Sciatic nerve (tissue), 2 donors: ENCODE measurements around the gene RASAL2. TPM values are rescaled to one million over a fixed set of nuclear protein-coding genes. Genes with fewer than 3 reads are reported as not detected.
"Not testable (repeated sequence)": the region's sequence is repeated elsewhere in the genome, so short reads cannot be mapped to it uniquely, and the experiment has no call there.

Experiments used
- ATAC-seq: fragments of 200-7000 bp; cut with Tn5 transposase; one replicate; pipeline ENCODE4 v1.9.1; 2020; ENCODE audit warnings: mild to moderate bottlenecking, moderate library complexity
- DNase-seq: peaks from one replicate; pipeline ENCODE4 v3.0.0-alpha.2; 2020; ENCODE audit warnings: low spot score
- intact Hi-C: fragments of 100-400 bp; cut with DNase I; formaldehyde crosslinking; loops from one replicate; pipeline ENCODE4 v1.14.2; 2022
- total RNA-seq: library from RNA; stranded (reverse); fragmentation: NEBNext Ultra II Directional; extraction: Animal tissue kit (Norgen Biotek cat#: 25700); gene quantifications from one replicate; pipeline ENCODE4 v1.2.1, GENCODE V29; 2021
- donor health status: DM: no; HTN: no; CAD: no.
- donor health status: DM: no; HTN: no; CAD: no.

Gene RASAL2
- total RNA-seq, 1 donor from 2014 or later = 42.6 TPM

DNA sequence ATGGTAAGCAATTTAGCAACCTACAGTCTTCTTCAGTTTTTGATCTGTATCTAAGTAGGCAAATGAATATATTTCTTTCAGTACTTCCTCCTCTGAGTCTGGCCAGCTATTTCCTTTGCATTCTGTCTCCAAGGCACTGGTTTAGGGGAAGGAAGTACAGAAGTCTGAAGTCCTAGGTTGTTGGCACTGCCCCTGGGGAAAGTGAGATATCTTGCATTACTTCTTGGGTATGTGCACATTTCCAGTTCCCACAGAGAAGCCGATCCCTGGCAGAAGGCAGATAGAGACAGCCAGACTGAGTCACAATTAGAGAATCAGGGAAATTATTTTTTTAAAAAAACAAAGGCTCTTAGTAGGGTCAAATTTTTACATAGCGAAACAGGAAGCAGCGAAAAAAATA, 98.8 kb downstream of the RASAL2 start:
- DNase-seq (no peak), ATAC-seq (peak; percentile 72)
- intact Hi-C loops = no loop called here

DNA sequence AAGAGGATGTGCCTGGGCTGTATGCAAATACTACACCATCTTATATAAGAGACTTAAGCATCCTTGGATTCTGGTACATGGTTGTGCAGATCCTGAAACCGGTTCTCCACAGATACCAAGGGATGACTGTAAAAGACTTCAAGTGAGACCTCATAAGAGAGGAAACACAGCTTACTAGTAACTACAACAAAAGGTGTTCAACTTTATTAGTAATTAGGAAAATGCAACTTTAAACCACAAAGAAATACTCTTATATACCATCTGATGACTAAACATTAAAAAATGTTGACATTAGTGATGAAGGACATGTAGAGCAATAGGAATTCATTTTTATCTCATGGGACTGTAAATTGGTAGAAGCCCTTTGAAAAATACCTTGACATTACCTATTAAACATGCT, 102.7 kb downstream of the RASAL2 start:
- intact Hi-C loops = no loop called here

DNA sequence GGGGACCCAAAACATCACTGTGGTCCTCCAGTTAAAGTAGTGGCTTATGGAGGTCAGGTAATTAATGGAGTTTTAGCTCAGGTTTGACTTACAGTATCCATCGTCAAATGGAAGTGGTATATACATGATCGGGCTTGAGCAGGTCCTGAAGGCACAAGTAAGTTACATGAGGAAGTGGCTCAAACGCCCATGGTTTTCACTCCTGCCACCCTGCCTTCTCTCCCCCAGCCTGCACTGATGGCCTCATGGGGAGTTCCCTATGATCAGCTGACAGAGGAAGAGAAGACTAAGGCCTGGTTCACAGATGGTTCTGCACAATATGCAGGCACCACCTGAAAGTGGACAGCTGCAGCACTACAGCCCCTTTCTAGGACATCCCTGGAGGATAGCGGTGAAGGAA, 108.2 kb downstream of the RASAL2 start:
- ATAC-seq, DNase-seq, intact Hi-C loops: not testable (repeated sequence)

More for the DNA sequence above, 102.7 kb downstream of the RASAL2 start:
- no peak for DNase-seq
- no peak for ATAC-seq

DNA sequence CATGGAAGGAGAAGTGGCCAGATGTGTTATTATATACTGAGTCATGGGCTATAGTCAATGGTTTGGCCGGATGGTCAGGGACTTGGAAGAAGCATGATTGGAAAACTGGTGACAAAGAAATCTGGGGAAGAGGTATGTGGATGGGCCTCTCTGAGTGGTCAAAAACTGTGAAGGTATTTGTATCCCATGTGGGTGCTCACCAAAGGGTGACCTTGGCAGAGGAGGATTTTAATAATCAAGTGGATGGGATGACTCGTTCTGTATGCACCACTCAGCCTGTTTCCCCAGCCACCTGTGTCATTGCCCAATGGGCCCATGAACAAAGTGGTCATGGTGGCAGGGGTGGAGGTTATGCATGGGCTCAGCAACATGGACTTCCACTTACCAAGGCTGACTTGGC, 108.6 kb downstream of the RASAL2 start:
- intact Hi-C loops, ATAC-seq, DNase-seq: not testable (repeated sequence)

DNA sequence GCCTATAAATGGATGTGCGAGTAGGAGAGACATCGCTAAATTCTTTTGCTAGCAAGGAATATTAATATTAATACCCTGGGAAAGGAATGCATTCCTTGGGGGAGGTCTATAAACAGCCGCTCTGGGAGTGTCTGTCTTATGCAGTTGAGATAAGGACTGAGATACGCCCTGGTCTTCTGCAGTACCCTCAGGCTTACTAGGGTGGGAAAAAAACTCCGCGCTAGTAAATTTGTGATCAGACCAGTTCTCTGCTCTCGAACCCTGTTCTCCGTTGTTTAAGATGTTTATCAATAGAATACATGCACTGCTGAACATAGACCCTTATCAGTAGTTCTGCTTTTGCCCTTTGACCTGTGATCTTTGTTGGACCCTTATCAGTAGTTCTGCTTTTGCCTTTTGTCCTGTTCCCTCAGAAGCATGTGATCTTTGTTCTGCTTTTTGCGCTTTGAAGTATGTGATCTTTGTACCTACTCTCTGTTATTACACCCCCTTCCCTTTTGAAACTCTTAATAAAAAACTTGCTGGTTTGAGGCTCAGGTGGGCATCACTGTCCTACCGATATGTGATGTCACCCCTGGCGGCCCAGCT, 114.5 kb downstream of the RASAL2 start:
- DNase-seq, ATAC-seq, intact Hi-C loops: not testable (repeated sequence)

DNA sequence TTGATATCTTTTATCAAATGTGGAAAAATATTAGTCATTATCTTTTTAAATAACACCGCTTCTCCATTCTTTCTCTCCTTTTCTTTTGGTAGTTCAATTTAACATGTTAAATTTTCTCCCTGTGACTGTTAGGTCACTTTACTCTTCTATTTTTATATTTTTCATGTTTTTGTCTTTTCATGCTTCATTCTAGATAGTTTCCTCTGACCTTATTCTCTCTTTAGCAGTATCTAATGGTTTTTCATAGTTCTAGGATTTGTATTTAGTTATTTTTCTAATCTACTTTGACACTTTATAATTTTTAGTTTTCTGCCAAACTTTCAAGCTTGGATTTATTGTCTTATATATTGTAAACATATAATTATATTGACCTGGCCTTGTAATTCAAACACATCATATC, 116.0 kb downstream of the RASAL2 start:
- intact Hi-C loops = no loop called here

DNA sequence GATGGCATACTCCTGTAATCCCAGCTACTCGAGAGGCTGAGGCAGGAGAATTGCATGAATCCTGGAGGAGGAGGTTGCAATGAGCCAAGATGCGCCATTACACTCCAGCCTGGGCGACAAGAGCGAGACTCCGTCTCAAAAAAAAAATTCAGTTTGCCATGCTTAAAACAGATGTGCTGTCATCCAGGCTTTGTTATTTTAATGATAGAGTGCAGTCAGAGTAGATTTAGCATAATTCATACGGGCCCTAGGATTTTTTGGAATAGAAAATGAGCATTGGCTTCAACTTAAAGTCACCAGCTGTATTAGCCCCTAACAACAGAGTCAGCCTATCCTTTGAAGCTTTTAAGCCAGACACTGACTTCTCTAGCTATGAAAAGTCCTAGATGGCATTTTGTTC, 124.6 kb downstream of the RASAL2 start:
- intact Hi-C loops = no loop called here
- ATAC-seq (no peak), DNase-seq (no peak)

More for the DNA sequence above, 116.0 kb downstream of the RASAL2 start:
- ATAC-seq (no peak), DNase-seq (no peak)

DNA sequence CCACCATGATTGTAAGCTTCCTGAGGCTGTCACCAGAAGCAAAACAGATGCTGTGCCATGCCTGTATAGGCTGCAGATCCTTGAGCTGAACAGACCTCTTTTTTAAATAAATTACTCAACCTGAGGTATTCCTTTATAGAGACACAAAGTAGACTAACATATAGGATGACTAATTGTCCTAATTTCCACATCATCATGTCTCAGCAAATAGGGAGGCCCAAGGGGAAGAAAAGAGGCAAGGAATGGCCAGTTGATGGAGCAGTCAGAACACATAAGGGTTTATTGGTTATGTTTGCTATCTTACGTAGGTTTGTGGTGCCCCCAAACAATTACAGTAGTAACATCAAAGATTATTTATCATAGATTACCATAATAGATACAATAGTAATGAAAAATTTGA, 126.2 kb downstream of the RASAL2 start:
- ATAC-seq = no peak
- intact Hi-C loops = no loop called here

DNA sequence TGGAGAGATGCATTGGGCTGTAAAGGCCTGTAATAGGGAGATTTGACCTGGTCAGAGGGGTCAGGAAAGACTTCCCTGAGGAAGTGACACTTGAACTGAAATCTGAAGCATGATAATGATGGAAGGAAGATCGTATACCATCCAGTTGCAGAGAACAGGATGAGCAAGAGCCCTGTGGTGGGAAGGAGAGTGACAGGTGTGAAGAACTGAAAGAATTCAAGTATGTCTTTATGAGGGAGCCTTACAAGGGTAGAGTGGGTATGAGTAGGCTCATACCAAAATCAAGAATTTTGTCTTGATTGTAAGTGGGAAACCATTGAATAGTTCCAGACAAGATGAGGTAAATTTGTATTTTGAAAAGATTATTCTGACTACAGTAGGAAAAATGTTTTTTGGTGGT, 129.4 kb downstream of the RASAL2 start:
- DNase-seq = no peak
- intact Hi-C loops = no loop called here
- ATAC-seq = no peak

More for the DNA sequence above, 126.2 kb downstream of the RASAL2 start:
- DNase-seq = no peak

DNA sequence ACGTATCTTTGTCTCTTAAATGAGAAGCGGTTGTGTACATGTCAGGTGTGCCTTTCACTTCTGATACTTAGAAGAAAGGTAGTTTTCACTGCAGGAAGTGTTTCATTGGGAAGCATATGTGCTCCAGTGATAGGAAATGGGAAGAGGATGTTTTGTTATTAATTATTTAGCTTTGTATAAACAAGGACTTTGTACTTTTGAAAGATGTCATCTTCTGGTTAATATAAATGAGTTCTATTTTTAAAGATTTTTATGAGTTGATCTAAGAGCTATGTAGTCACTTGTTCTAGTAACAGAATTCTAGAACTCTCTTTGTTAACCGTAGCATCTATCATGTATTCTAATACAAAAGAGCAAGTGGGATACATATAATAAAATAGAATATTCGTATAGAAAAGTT, 130.5 kb downstream of the RASAL2 start:
- ATAC-seq = no peak
- DNase-seq = no peak
- intact Hi-C loops = no loop called here

DNA sequence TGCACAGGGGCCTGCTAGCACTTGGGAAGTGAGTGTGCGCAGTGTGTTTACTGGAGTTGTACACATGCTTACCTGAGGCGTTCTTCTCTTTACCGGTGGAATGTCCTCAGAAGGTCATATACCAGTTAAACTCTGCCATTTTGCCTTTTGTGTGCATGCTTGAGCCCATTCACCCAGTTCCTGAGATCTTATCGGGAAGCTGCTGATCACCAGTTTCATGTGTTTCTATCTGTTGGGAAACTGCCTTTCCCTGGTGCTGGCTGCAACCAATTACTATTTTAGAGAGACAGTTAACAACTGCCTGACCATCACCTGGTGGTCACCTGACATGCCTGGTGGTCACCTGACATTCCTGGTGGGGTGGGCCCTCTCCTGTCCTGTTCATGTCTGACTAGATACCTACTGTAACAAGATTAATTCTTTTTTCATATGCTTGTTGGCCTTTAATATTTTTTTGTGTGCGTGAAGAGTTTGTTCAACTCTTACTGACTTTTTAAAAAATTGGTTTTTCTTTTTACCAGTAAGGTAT, 137.0 kb downstream of the RASAL2 start:
- no peak for DNase-seq
- ATAC-seq = no peak
- intact Hi-C loops = no loop called here

DNA sequence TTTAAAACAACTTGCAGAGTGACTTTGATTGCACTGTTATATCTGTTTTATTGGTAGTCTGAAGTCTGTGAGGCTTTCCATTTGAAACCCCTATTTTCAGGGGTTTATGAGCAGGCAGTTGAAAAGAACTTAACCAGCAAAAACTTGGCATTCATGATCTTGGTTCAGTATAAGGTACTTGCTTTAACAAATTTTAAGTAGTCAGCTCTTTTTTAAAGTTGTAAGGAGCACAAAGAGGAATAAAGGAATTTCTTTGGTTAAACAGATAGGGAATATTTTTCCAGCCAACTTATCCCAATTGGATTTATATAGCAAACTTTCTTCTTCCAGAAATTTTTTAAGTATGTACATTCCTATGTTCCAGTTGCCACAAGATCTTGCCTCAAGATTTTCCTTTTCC, 138.2 kb downstream of the RASAL2 start:
- no peak for ATAC-seq
- intact Hi-C loops = no loop called here
- no peak for DNase-seq

DNA sequence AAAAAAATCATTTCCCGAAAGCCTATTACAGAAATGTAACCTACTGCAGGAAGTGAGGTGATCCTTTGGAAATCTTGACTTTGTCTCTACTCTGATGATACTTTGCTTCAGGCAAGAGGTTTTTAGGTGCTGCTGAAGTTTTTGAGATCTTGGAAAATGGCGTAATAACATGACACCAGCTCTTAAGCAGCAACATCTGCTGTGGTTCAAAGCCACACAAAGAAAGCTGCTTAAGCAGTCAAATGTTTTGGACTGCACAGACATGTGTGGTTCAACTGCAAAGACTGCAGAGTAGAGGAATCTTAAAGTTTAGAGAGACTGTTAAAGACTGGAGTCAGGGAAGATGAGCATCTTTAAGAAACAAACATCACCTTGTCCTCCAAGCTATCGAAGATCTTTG, 139.0 kb downstream of the RASAL2 start:
- intact Hi-C loops = no loop called here
- DNase-seq = no peak
- ATAC-seq = no peak

DNA sequence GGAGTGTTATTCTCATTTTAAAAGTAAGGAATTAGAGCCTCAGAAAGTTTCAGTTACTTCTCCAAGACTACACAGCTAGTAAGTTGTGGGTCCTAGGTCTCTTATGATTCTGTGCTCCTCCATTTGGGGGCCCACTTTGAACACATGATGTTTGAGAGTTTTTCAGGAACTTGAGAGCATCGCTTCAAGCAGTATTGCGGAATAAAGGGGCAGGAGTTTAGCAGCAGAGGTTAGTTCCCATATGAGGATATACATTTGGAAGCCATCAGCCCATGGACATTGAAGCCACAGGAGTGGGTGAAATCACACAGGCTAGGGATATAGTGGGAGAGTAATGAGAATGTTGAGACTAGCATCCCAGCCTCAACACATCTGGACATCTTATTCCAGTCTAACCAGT, 143.2 kb downstream of the RASAL2 start:
- DNase-seq (no peak), ATAC-seq (no peak)
- intact Hi-C loops = no loop called here

DNA sequence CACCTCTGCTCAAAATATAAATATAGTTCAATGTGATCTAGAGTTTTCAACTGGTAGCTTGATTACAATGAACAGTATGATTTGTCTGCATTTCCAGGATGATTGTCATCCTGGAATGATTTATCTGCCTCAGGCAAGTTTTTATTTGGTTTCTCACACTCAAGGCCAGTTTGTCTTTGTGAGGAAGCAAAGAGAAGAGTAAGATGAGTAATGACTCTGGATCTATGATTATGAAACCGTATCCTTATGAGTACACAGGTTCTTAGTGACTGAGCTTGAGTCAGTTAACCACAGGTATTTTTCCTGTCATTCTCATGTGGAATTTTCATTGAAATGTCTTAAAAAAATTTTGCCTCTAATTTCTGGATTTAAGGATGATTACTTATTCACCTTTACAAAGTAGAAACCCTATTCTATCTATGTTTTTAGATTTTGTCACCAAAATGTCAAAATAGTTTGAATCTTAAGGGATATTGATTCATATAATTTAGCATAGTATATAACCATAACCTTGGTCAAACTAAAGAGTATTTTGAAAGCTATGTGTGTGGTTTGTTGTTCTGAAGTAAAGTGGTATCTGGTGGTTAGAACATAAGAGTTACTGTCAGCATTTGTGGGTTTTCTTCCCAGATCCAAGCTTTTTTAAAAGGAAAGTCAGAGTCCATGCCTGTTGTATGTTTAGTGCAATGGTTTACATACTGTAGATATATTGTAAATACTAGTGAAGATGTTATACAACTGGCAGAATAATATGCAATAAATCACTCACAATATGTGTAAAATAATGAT, 145.0 kb downstream of the RASAL2 start:
- intact Hi-C loops = no loop called here
- ATAC-seq (no peak), DNase-seq (no peak)

DNA sequence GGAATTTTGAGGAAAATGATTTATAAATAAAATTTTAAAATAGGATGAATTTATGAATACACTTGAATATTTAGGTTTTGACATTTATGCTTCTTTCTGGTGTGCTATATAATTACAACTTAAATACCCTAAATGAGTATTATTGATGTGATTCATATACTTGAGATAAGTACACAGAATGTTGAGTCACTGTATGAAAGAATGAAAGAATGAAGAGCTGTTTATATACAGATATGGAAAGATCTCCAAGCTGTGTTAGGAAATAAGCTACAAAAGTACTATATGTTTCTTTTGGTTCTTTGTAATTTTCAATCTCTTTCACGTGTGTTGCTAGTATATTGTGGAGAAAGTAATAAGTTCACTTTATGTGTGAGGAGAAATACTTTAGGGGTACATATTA, 147.2 kb downstream of the RASAL2 start:
- no peak for ATAC-seq
- intact Hi-C loops = no loop called here
- DNase-seq = no peak

DNA sequence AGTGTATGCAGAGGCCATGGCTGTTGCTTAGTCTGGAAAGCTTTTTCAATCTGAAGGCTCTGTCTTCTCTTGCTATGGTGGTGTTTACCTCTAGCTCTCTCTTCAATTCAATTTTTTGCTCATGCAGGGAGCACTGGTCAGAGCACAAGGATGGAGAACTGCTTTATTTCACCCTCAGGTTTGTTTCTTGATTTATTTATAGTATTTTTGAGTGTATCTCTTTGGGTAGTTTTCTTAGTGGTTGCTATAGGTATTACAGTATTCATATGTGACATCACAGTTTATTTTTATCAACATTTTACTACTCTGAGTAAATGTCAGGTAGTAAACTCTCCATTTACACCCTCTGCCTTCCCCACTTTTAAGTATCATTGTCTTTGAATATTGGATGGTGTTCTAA, 147.9 kb downstream of the RASAL2 start:
- no peak for DNase-seq
- ATAC-seq = no peak
- intact Hi-C loops = no loop called here

DNA sequence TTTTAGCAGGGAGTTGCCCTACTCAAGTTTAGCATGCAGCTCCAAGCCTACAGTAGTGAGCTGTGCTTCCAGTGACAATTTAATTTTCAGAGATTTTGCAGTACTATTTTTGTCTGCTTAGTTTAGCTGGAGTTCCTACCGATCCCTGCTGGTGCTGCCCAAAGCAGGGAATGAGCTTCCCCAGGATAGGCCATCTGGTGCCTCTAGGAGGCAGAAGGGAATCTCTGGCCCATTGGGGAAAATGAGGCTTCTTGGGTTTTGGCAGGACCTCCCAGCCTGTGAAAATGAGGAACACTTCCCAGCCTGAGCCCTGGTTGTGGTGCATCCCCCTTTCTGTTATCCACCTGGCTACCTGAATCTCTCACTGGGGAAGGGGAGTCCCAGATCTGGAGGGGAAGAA, 149.2 kb downstream of the RASAL2 start:
- no peak for DNase-seq

DNA sequence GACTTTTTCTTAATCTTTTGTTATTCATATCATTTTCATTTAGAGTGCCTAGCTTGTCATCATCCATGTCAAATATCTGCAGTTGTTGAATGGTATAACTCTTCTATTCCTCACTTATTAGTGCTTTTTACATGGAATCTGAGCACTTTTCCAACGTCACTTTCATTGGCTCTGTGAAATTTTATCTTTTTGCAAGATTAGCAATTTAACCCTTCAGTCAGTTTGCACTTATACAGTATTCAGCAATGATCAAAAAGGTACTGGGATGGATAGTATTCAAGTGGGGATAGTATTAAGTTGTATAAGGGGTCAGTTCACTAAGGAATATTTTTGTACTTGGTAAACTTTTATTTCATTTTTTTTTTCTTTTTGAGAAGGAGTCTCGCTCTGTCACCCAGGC, 150.0 kb downstream of the RASAL2 start:
- no peak for ATAC-seq
- intact Hi-C loops = no loop called here
- DNase-seq = no peak

More for the DNA sequence above, 149.2 kb downstream of the RASAL2 start:
- no peak for ATAC-seq
- intact Hi-C loops = no loop called here

DNA sequence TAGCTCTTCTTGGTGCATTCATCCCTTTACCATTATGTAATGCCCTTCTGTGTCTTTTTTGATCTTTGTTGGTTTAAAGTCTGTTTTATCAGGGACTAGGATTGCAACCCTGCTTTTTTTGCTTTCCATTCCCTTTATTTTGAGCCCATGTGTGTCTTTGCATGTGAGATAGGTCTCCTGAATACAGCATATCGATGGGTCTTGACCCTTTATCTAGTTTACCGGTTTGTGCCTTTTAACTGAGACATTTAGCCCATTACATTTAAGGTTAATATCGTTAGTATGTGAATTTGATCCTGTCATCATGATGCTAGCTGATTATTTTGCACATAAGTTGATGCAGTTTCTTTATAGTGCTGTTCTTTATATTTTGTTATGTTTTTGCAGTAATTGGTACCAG, 154.4 kb downstream of the RASAL2 start:
- intact Hi-C loops, ATAC-seq, DNase-seq: not testable (repeated sequence)
